Right lung (tissue), 5 donors: ENCODE results near the gene SPRY1. TPM values are rescaled to one million over a fixed set of nuclear protein-coding genes. Genes with fewer than 3 reads are reported as not detected.
A peak's percentile ranks its signal among the peaks of the same experiment; 100 is the strongest.

Experiments
- DNase-seq, 2 donors: peaks; one replicate each; pipeline ENCODE4 v3.0.0-alpha.2; 2013
- polyA plus RNA-seq, 5 donors: library from polyadenylated mRNA; unstranded; fragments of 120-200 nt; gene quantifications; one replicate each; pipeline versions ENCODE4 v1.2.1 to v1.2.3, GENCODE V29; 2013; ENCODE audit warnings: inconsistent platforms in 1 of 5, low replicate concordance in 1 of 5; ENCODE audit not compliant: insufficient read length in 5 of 5, insufficient read depth in 1 of 5

The SPRY1 gene
- polyA plus RNA-seq, 5 donors, result 78.7 to 136 (median 95.1) TPM

DNA sequence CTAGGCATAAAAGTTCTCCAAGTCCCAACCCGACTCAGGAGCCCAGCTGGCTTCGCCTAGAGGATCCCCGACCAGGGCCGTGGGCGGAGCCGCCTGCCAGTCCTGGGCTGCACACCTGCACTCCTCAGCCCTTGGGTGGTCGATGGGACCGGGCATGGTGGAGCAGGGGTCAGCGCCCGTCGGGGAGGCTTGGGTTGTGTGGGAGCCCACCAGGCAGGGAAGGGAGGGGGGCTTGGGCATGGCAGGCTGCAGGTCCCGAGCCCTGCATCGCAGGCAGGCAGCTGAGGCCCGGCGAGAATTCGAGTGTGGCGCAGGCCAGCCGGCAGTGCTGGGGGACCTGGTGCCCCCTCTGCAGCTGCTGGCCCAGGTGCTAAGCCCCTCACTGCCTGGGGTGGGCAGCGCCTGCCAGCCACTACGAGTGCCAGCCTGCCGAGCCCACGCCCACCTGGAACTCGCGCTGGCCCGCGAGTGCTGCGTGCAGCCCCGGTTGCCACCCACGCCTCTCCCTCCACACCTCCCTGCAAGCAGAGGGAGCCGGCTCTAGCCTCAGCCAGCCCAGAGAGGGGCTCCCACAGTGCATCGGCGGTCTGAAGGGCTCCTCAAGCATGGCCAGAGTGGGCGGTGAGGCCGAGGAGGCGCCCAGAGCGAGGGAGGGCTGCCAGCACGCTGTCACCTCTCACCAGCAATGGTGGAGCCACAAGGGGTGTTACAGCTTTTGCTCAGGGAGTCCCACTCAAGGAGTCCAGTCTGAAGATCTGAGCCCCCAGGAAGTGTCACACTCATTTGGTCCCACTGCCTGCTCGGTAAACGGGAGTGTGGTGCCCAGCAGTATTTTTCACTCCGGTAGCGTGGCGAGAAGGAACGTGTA lies 38.9 kb downstream of the SPRY1 start:
- DNase-seq, result no peak

DNA sequence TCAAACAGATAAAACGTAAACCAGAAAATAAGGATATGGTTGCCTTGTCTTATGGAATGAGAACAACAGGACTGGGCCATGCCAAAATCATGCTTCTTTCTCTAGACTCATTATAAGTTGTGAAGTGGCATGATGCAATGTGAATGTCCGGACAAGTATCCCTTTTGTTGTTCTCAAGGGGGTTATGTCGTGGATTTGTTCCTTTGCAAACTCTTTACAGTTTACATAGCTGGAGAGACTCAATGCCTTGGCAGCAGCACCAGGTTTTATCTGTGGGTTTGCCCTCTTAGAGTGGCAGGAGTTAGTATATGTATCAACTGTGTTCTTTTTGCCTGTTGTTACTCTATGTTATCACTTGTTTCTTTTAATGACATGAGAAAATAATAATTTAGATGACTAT lies 41.4 kb downstream of the SPRY1 start:
- DNase-seq, result no peak

DNA sequence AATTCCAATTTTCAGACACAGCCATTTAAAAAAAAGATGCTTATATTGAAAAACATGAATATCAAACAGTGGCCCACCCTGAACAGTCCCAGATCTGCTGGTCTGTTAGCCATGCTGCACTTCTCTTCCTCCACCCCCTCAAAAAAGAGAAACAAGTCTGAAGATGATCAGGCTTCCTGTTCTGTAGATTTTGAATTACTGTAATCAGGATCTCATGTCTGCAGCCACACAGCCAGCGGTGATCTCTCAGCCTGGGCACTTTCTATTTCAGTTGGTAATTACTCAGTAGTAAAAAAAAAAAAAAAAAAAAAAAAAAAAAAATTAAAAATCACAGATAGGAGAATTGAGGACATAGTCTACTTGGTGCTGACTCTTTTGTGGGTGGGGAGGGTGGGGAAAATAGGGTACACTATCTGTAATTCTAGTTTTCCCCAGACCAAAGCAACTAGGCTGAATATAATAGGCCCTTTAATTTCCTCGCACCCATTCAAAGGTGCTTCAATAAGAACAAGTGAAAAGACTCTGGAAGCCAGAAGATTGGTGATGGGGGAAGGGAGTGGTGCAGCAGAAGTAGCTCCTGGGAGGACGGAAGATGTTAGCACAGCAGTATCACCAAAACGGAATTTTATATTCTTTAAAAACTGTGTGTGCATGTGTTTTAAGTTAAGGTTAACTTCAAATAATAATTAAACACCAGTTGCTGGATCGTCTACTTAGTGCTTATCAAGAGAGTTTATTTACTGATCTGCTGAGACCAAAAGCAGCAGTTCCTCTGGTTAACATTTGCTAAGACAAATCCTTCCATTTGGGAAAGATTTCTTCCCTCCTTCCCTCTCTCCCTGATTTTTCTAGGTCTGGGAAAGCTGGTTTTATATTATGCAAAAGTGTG lies 47.0 kb downstream of the SPRY1 start:
- DNase-seq, result no peak

DNA sequence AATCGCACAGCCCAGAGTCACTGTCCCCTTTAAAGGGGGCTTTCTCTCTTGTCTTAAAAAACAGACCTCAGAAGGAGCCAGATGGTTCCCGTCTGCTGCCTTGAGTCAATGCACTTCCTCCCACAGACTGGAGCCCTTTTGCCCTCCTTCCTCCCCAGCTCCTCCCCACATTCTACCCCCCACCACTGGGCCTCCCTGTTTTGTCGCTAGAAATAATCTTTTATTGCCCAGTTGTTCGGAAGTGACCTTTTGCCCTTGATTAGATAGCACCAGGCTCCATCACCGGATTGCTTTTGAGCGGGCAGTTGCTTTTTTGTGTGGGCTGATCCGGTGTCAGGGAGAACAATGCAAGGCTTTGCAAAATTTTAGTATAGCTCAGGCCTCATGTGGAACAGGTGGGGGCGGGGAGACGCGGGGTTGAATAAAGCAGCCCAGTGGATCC lies 47.7 kb downstream of the SPRY1 start:
- peak in 1 of 2 donors; percentile 45 for DNase-seq

DNA sequence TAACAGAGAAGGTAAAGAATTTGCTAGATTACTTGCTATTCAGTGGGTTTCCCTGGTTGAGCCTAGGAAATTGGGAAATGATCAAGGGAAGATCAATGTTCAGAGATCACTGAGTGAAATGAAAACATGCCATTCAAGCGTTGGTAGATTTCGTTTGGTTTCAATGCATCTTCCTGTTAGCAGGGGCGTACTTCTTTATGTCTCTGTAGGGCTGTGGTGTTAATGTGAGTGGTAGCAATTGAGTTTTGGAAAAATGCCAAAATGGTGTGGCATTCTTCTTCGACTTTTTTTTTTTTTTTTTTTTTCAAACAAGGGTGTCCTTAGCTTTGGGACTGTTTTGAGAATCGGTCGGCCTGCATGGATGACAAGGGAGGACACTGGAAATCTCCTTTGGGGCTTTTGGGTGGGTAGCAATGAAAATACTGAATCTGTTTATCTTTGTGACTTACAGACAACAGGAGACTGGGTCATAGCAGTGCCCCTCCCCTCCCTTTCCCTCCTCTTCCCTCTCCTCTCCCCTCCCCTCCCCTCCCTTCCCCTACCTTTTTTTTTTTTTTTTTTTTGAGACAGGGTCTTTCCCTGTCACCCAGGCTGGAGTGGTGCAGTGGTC lies 50.4 kb downstream of the SPRY1 start:
- no peak for DNase-seq

DNA sequence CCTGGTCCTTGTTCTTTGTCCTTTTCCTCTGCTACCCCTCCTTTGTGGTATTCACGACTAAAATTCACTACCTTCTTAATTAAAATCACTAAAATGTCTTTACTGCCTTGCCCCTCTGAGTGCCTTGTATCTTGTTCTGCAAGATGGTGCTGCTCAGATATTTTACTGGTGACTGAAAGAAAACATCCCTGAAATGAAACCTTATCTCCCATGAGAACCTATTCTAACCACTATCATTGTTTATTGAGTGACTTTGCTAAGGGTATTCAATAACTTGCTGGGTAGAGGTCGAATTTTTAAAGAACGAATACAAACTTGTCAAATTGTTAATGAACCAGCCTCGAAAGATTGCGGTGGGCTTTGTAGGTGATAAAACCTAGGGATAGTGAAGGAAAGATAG lies 52.8 kb downstream of the SPRY1 start:
- no peak for DNase-seq

DNA sequence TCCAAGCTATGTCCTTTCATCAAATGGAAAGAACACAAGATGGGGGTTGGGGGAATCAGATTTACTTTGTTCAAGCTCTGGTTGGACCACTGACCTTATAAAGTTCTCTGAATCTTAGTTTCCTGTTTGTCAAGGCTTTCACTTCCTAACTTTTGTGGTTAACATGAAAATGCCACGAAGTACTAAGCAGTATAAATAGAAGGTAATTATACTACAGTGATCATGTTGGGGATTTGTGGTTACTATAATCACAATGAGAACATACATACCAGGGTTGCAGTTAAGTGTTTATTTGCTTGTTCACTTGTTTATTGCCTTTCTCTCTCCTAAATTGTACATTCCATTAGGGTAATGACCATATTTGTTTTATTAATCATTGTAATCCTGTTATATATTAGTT lies 53.2 kb downstream of the SPRY1 start:
- DNase-seq, result no peak

DNA sequence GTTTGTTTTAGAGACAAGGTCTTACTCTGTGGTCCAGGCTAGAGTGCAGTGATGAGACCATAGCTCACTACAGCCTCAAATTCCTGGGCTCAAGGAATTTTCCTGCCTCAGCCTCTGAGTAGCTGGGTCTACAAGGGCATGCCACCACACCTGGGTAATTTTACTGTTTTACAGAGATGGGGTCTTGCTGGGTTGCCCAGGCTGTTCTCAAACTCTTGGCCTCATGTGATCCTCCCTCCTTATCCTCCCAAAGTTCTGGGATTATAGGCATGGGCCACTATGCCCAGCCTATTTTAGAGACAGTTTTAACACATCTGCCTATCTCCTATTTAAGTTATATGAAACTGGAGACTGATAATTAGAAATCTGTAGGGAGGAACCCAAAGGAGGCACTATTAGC lies 53.8 kb downstream of the SPRY1 start:
- no peak for DNase-seq

DNA sequence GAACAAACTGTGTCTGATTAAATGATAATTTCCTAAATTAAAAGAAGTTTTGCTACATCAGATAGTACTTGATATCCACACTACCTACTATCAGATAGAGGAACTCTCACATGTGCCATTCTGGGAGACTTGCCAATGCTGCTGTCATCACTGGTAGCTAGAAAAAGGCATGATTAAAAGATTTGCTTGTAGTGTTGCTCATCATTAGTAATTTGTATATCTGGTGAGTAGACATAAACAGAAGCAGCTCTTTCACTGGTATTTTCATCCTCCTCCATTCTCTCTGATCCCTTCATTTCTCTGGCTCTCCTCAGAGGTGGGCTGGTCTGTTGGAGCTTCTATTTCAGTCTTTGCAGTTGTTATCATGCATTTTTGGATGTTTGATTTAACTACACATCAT lies 56.0 kb downstream of the SPRY1 start:
- DNase-seq, result no peak

DNA sequence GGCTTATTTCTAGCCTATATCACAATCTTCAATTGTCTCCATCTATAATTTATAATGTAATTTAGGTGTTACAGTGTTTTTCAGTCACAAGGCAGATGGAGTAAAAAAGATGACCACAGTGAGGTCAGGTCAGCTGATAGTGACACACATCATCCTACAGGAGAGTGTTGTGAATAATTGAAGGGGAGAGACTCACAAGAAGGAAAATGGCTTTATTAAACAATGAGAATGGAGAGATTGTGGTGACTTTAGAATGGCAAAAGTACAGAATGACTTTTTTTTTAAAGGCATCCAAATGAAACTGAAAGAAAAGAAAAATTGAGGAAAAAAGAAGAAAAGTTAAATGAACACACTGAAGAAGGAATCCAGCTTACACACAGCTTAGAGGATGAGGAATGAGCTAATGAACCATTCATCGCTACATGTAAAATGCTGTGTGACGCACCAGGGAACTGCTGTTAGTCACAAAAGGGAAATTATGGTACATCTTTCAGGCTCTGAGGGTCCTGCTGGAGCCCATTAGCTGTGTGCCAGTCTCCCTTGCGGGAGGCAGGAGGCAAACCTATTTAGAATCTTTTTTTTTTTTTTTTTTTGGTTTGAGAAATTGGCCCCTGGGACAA lies 56.6 kb downstream of the SPRY1 start:
- no peak for DNase-seq
